Measurements from ENCODE around the gene NUP93. TPM values are rescaled to one million over a fixed set of nuclear protein-coding genes. Genes with fewer than 3 reads are reported as not detected.

NUP93 gene
- total RNA-seq, 2 donors from 2014 or later, result 146 to 149 TPM

GRCh38 chr16:56888806-56889205, 158.9 kb downstream of the NUP93 start:
- no peak for TF ChIP-seq CTCF (conservative IDR thresholded peaks at IDR 0.05)
- Mint-ChIP-seq H3K27me3 (ENCODE audit: insufficient read depth) (no peaks in the 10 kb centered on the region), H3K4me3 (no peak overlapping the region), H3K9me3 (peaks cover 15% of the 10 kb centered on the region), H3K27ac (no peak overlapping the region), H3K4me1 (no peaks in the 10 kb centered on the region), H3K36me3 (ENCODE audit: low read depth) (no peaks in the 10 kb centered on the region)
- no peak overlapping the region for H3K4me3 ChIP-seq (ENCODE audit: low read length)
- WGBS, 2 experiments (ENCODE audit: insufficient coverage in 1 of 2, insufficient read length in 1 of 2), result 93 to 94% methylated on average over 7 of the region's 7 CpGs
- no peak overlapping the region for H3K27ac ChIP-seq (ENCODE audit: low read depth, low read length)
- no peak overlapping the region for H3K9ac ChIP-seq (ENCODE audit: extremely low read depth, low read length, poor library complexity, severe bottlenecking)
- no peak for DNase-seq
- no peaks in the 10 kb centered on the region for H3K4me1 ChIP-seq (ENCODE audit: control insufficient read depth, insufficient read depth, low read length)
- H3K27me3 ChIP-seq (ENCODE audit: control insufficient read depth, insufficient read depth, low read length, poor library complexity, severe bottlenecking), result no peaks in the 10 kb centered on the region
- H3K9me3 ChIP-seq (ENCODE audit: control insufficient read depth, low read length), result no peaks in the 10 kb centered on the region
- H3K36me3 ChIP-seq (ENCODE audit: control insufficient read depth, insufficient read depth, low read length), result no peaks in the 10 kb centered on the region

- no peaks in the 10 kb centered on the region for H3K9me3 ChIP-seq (ENCODE audit: control insufficient read depth, low read length)
- H3K36me3 Mint-ChIP-seq (ENCODE audit: low read depth), result no peaks in the 10 kb centered on the region
- no peaks in the 10 kb centered on the region for H3K36me3 ChIP-seq (ENCODE audit: control insufficient read depth, insufficient read depth, low read length)
- H3K4me1 ChIP-seq (ENCODE audit: control insufficient read depth, insufficient read depth, low read length), result no peaks in the 10 kb centered on the region
- no peaks in the 10 kb centered on the region for H3K27me3 ChIP-seq (ENCODE audit: control insufficient read depth, insufficient read depth, low read length, poor library complexity, severe bottlenecking)
- H3K9ac ChIP-seq (ENCODE audit: extremely low read depth, low read length, poor library complexity, severe bottlenecking), result no peak overlapping the region
- DNase-seq, result peak; percentile 78
- no peak overlapping the region for H3K27ac ChIP-seq (ENCODE audit: low read depth, low read length)
- WGBS, 2 experiments (ENCODE audit: insufficient coverage in 1 of 2, insufficient read length in 1 of 2), result 86 to 90% methylated on average over 3 to 5 of the region's 5 CpGs
- H3K9me3 Mint-ChIP-seq, result peaks cover 15% of the 10 kb centered on the region
- H3K4me3 Mint-ChIP-seq, result no peak overlapping the region
- H3K27me3 Mint-ChIP-seq (ENCODE audit: insufficient read depth), result no peaks in the 10 kb centered on the region
- no peak overlapping the region for H3K27ac Mint-ChIP-seq
- H3K4me3 ChIP-seq (ENCODE audit: low read length), result no peak overlapping the region
- H3K4me1 Mint-ChIP-seq, result no peaks in the 10 kb centered on the region
- no peak for TF ChIP-seq CTCF (conservative IDR thresholded peaks at IDR 0.05)
These were observed 159.3 kb downstream of the NUP93 start for GRCh38 chr16:56889206-56889605.

GRCh38 chr16:56891685-56892084, 161.8 kb downstream of the NUP93 start:
- Histone ChIP-seq H3K36me3 (ENCODE audit: control insufficient read depth, insufficient read depth, low read length) (no peaks in the 10 kb centered on the region), H3K4me1 (ENCODE audit: control insufficient read depth, insufficient read depth, low read length) (no peaks in the 10 kb centered on the region), H3K9ac (ENCODE audit: extremely low read depth, low read length, poor library complexity, severe bottlenecking) (no peak overlapping the region), H3K27ac (ENCODE audit: low read depth, low read length) (no peak overlapping the region), H3K27me3 (ENCODE audit: control insufficient read depth, insufficient read depth, low read length, poor library complexity, severe bottlenecking) (no peaks in the 10 kb centered on the region), H3K9me3 (ENCODE audit: control insufficient read depth, low read length) (no peaks in the 10 kb centered on the region), H3K4me3 (ENCODE audit: low read length) (no peak overlapping the region)
- Mint-ChIP-seq H3K4me3 (no peak overlapping the region), H3K27ac (no peak overlapping the region), H3K9me3 (no peaks in the 10 kb centered on the region), H3K4me1 (no peaks in the 10 kb centered on the region), H3K27me3 (ENCODE audit: insufficient read depth) (no peaks in the 10 kb centered on the region), H3K36me3 (ENCODE audit: low read depth) (no peaks in the 10 kb centered on the region)
- WGBS, 2 experiments (ENCODE audit: insufficient coverage in 1 of 2, insufficient read length in 1 of 2), result 86 to 89% methylated on average over 11 of the region's 11 CpGs
- TF ChIP-seq CTCF (conservative IDR thresholded peaks at IDR 0.05), result no peak
- DNase-seq, result no peak
